ENCODE data around the gene SLC23A2.

DNA sequence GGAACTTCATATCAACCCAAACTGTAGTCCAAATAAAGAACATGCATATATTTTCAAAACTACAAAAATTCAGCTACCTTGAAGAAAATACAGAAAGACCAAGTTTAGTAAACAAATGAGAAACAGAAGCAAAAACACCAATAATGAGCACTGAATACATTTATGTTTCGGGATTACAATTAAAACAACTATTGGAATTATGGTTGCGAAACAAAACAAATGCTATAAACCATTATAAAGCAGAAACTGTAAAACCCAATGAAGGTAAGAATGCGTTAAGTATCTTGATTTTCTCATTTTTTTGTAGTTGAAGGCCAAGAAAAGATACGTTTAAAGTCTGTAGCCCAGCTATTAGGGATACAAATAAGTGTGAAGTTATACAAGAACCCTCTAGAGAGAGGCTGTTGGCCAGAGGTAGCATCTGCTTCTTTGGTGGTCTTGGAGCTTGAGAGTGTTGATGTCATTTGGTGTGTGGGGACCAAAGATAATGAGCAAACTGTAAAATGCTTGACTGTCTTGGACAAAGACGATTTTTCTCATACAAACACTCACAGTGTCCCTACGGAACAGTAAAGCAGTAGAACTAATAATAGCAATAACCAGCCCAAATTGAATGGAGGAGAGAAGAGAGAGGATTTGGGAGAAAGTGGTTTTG, 168.1 kb downstream of the SLC23A2 start:
- TF ChIP-seq, protein P1, sequence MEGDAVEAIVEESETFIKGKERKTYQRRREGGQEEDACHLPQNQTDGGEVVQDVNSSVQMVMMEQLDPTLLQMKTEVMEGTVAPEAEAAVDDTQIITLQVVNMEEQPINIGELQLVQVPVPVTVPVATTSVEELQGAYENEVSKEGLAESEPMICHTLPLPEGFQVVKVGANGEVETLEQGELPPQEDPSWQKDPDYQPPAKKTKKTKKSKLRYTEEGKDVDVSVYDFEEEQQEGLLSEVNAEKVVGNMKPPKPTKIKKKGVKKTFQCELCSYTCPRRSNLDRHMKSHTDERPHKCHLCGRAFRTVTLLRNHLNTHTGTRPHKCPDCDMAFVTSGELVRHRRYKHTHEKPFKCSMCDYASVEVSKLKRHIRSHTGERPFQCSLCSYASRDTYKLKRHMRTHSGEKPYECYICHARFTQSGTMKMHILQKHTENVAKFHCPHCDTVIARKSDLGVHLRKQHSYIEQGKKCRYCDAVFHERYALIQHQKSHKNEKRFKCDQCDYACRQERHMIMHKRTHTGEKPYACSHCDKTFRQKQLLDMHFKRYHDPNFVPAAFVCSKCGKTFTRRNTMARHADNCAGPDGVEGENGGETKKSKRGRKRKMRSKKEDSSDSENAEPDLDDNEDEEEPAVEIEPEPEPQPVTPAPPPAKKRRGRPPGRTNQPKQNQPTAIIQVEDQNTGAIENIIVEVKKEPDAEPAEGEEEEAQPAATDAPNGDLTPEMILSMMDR (conservative IDR thresholded peaks at IDR 0.05; ENCODE audit: low read length), result no peak
- TF ChIP-seq EZH2phosphoT487 (IDR thresholded peaks at IDR 0.05; ENCODE audit: borderline replicate concordance, low read depth, low read length), result no peak
